Activated T-cell treated with anti-CD3 and anti-CD28 coated beads, Interleukin-2, amount 50 U/mL, for 24 hours (primary cell): ENCODE data around the gene CTDSPL.
A peak's percentile ranks its signal among the peaks of the same experiment; 100 is the strongest.

ENCODE experiments used
- DNase-seq: peaks from one replicate; pipeline ENCODE4 v3.0.0-alpha.2; 2020
- H3K27ac Mint-ChIP-seq: 2 replicates; pipeline ENCODE4 v1.8.0; 2020; ENCODE audit warnings: mild to moderate bottlenecking, mixed read lengths
- H3K27me3 Mint-ChIP-seq: 2 replicates; pipeline ENCODE4 v1.8.0; 2020; ENCODE audit warnings: mixed read lengths
- H3K36me3 Mint-ChIP-seq: 2 replicates; pipeline ENCODE4 v1.8.0; 2020; ENCODE audit warnings: low read depth, mixed read lengths
- H3K4me1 Mint-ChIP-seq: 2 replicates; pipeline ENCODE4 v1.8.0; 2020; ENCODE audit warnings: low read depth, mixed read lengths
- H3K4me3 Mint-ChIP-seq: 2 replicates; pipeline ENCODE4 v1.8.0; 2020; ENCODE audit warnings: mild to moderate bottlenecking, moderate library complexity, mixed read lengths
- H3K9me3 Mint-ChIP-seq: 2 replicates; pipeline ENCODE4 v1.8.0; 2020; ENCODE audit warnings: mixed read lengths

CTDSPL gene

GRCh38 chr3:37943631-37944314, 82.1 kb downstream of the CTDSPL start:
- no peaks in the 10 kb centered on the region for H3K9me3 Mint-ChIP-seq
- H3K27me3 Mint-ChIP-seq: no peaks in the 10 kb centered on the region
- H3K27ac Mint-ChIP-seq: no peak overlapping the region
- no peaks in the 10 kb centered on the region for H3K36me3 Mint-ChIP-seq
- no peak overlapping the region for H3K4me3 Mint-ChIP-seq
- no peak for DNase-seq
- H3K4me1 Mint-ChIP-seq: peaks cover 6% of the 10 kb centered on the region

- Mint-ChIP-seq H3K4me3 (no peak overlapping the region), H3K27me3 (no peaks in the 10 kb centered on the region), H3K27ac (no peak overlapping the region), H3K9me3 (no peaks in the 10 kb centered on the region), H3K36me3 (no peaks in the 10 kb centered on the region), H3K4me1 (peaks cover 6% of the 10 kb centered on the region)
- no peak for DNase-seq
These were observed 82.7 kb downstream of the CTDSPL start for GRCh38 chr3:37944391-37944842.

GRCh38 chr3:37945156-37945806, 83.6 kb downstream of the CTDSPL start:
- Mint-ChIP-seq H3K27me3 (no peaks in the 10 kb centered on the region), H3K4me3 (no peak overlapping the region), H3K36me3 (no peaks in the 10 kb centered on the region), H3K9me3 (no peaks in the 10 kb centered on the region), H3K27ac (no peak overlapping the region), H3K4me1 (peaks cover 6% of the 10 kb centered on the region)
- DNase-seq: no peak

- no peak for DNase-seq
- no peaks in the 10 kb centered on the region for H3K36me3 Mint-ChIP-seq
- no peak overlapping the region for H3K27ac Mint-ChIP-seq
- peaks cover 6% of the 10 kb centered on the region for H3K4me1 Mint-ChIP-seq
- no peaks in the 10 kb centered on the region for H3K27me3 Mint-ChIP-seq
- no peaks in the 10 kb centered on the region for H3K9me3 Mint-ChIP-seq
- no peak overlapping the region for H3K4me3 Mint-ChIP-seq
These were observed 84.3 kb downstream of the CTDSPL start for GRCh38 chr3:37945807-37946530.

- H3K27ac Mint-ChIP-seq: no peak overlapping the region
- H3K4me3 Mint-ChIP-seq: no peak overlapping the region
- H3K36me3 Mint-ChIP-seq: no peaks in the 10 kb centered on the region
- peaks cover 6% of the 10 kb centered on the region for H3K4me1 Mint-ChIP-seq
- DNase-seq: no peak
- no peaks in the 10 kb centered on the region for H3K27me3 Mint-ChIP-seq
- H3K9me3 Mint-ChIP-seq: no peaks in the 10 kb centered on the region
These were observed 84.8 kb downstream of the CTDSPL start for GRCh38 chr3:37946531-37946889.

DNA sequence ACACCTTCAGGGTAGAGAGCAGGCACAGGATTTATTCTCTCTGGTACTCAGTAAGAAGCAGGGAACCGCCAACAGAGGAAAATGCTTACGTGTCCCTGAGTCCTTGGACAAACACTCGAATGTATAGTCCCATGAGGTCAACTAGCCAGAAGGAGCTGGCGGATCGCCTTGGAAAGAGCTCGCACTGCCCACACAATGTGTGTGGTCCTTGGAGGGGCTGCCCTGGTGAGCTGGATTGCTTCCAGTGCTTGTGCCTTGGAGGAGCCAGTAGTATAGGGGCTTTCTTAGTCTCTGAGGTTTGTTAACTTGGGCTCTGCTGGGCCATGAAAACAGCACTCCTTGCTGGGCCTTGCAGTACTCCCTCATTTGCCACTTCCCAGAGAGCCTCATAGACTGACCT, 88.2 kb downstream of the CTDSPL start:
- no peak for DNase-seq
- Mint-ChIP-seq H3K27me3 (no peaks in the 10 kb centered on the region), H3K27ac (no peak overlapping the region), H3K36me3 (no peaks in the 10 kb centered on the region), H3K4me3 (no peak overlapping the region), H3K9me3 (peaks cover 2% of the 10 kb centered on the region), H3K4me1 (no peaks in the 10 kb centered on the region)

DNA sequence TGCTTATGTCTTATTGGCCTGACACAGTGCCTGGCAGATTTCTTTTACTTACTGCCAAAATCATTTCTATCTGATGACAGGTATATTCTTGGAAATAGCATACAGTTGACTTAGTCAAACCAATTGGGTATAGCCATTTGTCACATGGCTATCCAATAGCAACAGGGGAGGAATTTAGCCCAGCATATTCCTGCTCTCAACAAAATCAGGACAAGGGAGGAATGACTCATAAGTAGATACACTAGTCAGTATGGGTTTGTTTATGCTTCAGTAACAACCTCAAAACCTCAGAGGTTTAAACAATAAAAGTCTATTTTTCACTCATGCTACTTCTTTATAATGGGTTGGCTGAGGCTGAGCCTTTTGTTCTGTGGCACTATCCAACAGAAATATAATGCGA, 90.9 kb downstream of the CTDSPL start:
- Mint-ChIP-seq H3K4me1 (peaks cover 17% of the 10 kb centered on the region), H3K27ac (no peak overlapping the region), H3K9me3 (peaks cover 2% of the 10 kb centered on the region), H3K4me3 (no peak overlapping the region), H3K36me3 (no peaks in the 10 kb centered on the region), H3K27me3 (no peaks in the 10 kb centered on the region)
- DNase-seq: no peak

DNA sequence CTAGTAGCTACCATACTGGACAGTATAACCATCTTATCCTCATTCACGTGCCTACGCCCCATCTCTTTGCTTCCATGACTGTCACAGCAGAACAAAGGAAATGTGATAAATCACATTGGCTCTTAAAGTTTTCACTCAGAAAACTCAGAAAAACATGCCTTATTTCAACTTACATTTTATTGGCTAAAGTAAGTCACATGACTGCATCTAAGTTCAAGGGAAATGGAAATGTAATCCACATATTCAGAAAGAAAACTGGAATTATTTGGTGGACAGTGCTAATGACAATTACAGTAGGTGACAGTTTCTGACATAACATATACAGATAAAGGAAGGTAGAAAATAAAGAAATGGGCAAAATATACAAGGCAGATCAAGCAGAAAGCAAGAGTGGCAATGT, 91.5 kb downstream of the CTDSPL start:
- no peak overlapping the region for H3K4me3 Mint-ChIP-seq
- DNase-seq: no peak
- peaks cover 22% of the 10 kb centered on the region for H3K4me1 Mint-ChIP-seq
- H3K9me3 Mint-ChIP-seq: peaks cover 2% of the 10 kb centered on the region
- H3K27ac Mint-ChIP-seq: no peak overlapping the region
- no peaks in the 10 kb centered on the region for H3K27me3 Mint-ChIP-seq
- H3K36me3 Mint-ChIP-seq: no peaks in the 10 kb centered on the region

DNA sequence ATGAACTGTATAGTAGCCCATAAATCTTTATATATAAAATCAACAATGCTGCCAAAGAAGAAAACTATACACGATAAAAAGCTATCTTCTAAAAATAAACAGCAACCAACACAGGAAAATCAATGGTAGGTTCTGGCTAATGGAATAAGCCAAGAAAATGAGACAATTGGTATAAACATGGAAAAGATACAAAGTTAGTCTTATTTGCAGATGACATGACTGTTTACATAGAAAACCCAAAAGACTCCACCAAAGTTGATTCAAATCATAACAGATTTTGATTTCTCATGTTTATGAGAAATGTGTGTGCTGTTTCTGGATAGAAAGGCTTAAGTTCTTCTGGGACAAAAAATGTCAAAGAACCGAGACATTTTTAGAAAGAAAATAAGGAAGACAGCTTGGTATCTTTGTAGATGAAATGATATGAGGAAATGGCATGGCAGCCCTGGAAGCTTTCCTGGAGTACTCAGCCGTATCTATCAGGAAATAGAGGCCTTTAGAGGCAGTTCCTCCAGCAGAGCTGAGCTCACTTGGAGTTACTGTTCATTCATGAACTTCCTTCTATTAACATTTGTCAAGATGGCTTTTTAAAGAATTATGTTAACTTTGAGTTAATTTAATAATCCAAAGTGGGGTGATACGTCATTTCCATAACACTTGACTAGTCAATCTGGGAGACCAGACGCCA, 92.2 kb downstream of the CTDSPL start:
- Mint-ChIP-seq H3K36me3 (no peaks in the 10 kb centered on the region), H3K27me3 (no peaks in the 10 kb centered on the region), H3K4me1 (peaks cover 22% of the 10 kb centered on the region), H3K27ac (no peak overlapping the region), H3K4me3 (no peak overlapping the region), H3K9me3 (peaks cover 2% of the 10 kb centered on the region)
- no peak for DNase-seq

GRCh38 chr3:37954881-37955280, 93.2 kb downstream of the CTDSPL start:
- H3K4me3 Mint-ChIP-seq: no peak overlapping the region
- no peaks in the 10 kb centered on the region for H3K27me3 Mint-ChIP-seq
- H3K4me1 Mint-ChIP-seq: peaks cover 22% of the 10 kb centered on the region
- no peak overlapping the region for H3K27ac Mint-ChIP-seq
- peaks cover 2% of the 10 kb centered on the region for H3K9me3 Mint-ChIP-seq
- no peak for DNase-seq
- no peaks in the 10 kb centered on the region for H3K36me3 Mint-ChIP-seq

- Mint-ChIP-seq H3K9me3 (peaks cover 2% of the 10 kb centered on the region), H3K4me3 (no peak overlapping the region), H3K4me1 (peaks cover 22% of the 10 kb centered on the region), H3K27ac (peak overlapping the region; percentile 58), H3K27me3 (no peaks in the 10 kb centered on the region), H3K36me3 (no peaks in the 10 kb centered on the region)
- no peak for DNase-seq
These were observed 94.4 kb downstream of the CTDSPL start for GRCh38 chr3:37955918-37956707.

GRCh38 chr3:37956723-37957538, 95.3 kb downstream of the CTDSPL start:
- H3K9me3 Mint-ChIP-seq: peaks cover 2% of the 10 kb centered on the region
- peaks cover 22% of the 10 kb centered on the region for H3K4me1 Mint-ChIP-seq
- no peaks in the 10 kb centered on the region for H3K27me3 Mint-ChIP-seq
- H3K36me3 Mint-ChIP-seq: no peaks in the 10 kb centered on the region
- peak overlapping the region; percentile 89 for H3K27ac Mint-ChIP-seq
- no peak for DNase-seq
- H3K4me3 Mint-ChIP-seq: no peak overlapping the region

DNA sequence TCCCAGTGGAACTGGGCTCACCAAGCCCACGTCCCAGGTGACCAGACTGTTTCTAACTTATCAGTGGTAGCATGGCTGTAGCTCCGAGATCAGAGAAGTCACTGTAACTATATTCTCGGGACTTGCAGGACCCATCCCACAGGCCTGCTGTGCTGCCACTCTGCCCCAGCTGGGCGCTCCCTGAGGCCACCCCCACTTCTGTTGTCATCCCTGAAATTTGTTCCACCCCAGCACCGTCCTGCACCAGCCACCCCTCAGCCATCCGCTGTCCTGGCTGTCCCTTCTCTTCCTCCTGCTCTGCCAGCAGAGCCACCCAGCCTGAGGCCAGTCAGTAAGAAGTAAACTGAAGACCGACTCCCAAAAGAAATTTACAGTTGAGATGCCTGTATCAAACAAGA, 95.9 kb downstream of the CTDSPL start:
- no peaks in the 10 kb centered on the region for H3K27me3 Mint-ChIP-seq
- H3K9me3 Mint-ChIP-seq: peaks cover under 1% of the 10 kb centered on the region
- H3K27ac Mint-ChIP-seq: peak overlapping the region; percentile 89
- DNase-seq: no peak
- peaks cover 22% of the 10 kb centered on the region for H3K4me1 Mint-ChIP-seq
- no peaks in the 10 kb centered on the region for H3K36me3 Mint-ChIP-seq
- no peak overlapping the region for H3K4me3 Mint-ChIP-seq
